ENCODE data around the gene GPC5. TPM values are rescaled to one million over a fixed set of nuclear protein-coding genes. Genes with fewer than 3 reads are reported as not detected.

The GPC5 gene
- total RNA-seq, 1 donor from 2014 or later: 10.2 TPM

DNA sequence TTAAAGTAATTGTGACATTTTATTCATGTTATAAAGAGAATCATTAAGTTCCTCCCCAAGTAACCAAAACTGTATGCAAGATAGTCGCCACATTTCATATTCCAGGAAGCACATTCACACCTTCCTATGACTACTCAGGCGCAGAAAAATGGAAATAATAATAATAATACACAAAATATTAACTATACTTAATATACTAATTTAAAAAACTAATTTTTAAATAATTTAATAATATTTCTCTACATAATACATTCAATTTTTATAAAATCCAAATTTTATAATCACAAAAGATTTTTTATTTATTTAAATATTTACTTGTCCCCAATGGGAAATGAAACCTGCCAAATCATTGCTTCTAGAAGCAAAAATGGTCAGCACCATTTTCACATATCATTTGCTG, 1030.8 kb downstream of the GPC5 start:
- H3K4me1 Mint-ChIP-seq (ENCODE audit: low read depth, unreplicated experiment): no peaks in the 10 kb centered on the region
- H3K9me3 Mint-ChIP-seq (ENCODE audit: unreplicated experiment): no peaks in the 10 kb centered on the region
- H3K27me3 Mint-ChIP-seq (ENCODE audit: unreplicated experiment): no peaks in the 10 kb centered on the region
- TF ChIP-seq, protein P1, sequence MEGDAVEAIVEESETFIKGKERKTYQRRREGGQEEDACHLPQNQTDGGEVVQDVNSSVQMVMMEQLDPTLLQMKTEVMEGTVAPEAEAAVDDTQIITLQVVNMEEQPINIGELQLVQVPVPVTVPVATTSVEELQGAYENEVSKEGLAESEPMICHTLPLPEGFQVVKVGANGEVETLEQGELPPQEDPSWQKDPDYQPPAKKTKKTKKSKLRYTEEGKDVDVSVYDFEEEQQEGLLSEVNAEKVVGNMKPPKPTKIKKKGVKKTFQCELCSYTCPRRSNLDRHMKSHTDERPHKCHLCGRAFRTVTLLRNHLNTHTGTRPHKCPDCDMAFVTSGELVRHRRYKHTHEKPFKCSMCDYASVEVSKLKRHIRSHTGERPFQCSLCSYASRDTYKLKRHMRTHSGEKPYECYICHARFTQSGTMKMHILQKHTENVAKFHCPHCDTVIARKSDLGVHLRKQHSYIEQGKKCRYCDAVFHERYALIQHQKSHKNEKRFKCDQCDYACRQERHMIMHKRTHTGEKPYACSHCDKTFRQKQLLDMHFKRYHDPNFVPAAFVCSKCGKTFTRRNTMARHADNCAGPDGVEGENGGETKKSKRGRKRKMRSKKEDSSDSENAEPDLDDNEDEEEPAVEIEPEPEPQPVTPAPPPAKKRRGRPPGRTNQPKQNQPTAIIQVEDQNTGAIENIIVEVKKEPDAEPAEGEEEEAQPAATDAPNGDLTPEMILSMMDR (IDR thresholded peaks at IDR 0.05; ENCODE audit: partially characterized antibody, unreplicated experiment): no peak
- DNase-seq: no peak
- H3K4me3 Mint-ChIP-seq (ENCODE audit: unreplicated experiment): no peak overlapping the region
- H3K27ac Mint-ChIP-seq (ENCODE audit: unreplicated experiment): no peak overlapping the region
- H3K36me3 Mint-ChIP-seq (ENCODE audit: unreplicated experiment): no peaks in the 10 kb centered on the region

DNA sequence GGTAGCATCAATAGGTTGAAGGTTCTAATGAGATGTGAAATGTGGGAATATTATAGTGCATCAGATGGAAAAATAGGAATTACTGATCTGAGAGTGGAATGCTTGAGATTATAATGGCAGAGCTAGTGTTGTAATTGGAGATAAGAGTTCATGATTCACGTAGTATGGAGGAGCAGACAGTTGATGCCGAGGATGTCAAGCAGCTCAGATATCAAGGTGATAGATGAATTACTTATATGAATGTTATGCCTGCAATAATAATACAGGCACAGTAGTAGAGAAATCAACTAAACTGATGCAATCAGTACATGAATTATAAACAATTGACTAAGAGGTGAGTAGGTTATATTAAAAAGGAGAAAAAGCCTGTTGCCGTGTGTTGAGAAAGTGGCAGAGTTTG, 1035.0 kb downstream of the GPC5 start:
- no peak for DNase-seq
- H3K4me1 Mint-ChIP-seq (ENCODE audit: low read depth, unreplicated experiment): no peaks in the 10 kb centered on the region
- TF ChIP-seq, protein P1 (IDR thresholded peaks at IDR 0.05; ENCODE audit: partially characterized antibody, unreplicated experiment): no peak
- no peaks in the 10 kb centered on the region for H3K27me3 Mint-ChIP-seq (ENCODE audit: unreplicated experiment)
- no peak overlapping the region for H3K4me3 Mint-ChIP-seq (ENCODE audit: unreplicated experiment)
- no peak overlapping the region for H3K27ac Mint-ChIP-seq (ENCODE audit: unreplicated experiment)
- no peaks in the 10 kb centered on the region for H3K9me3 Mint-ChIP-seq (ENCODE audit: unreplicated experiment)
- no peaks in the 10 kb centered on the region for H3K36me3 Mint-ChIP-seq (ENCODE audit: unreplicated experiment)

GRCh38 chr13:92433963-92434362, 1035.5 kb downstream of the GPC5 start:
- no peaks in the 10 kb centered on the region for H3K9me3 Mint-ChIP-seq (ENCODE audit: unreplicated experiment)
- no peak for DNase-seq
- no peak overlapping the region for H3K27ac Mint-ChIP-seq (ENCODE audit: unreplicated experiment)

GRCh38 chr13:92436924-92437323, 1038.5 kb downstream of the GPC5 start:
- H3K27me3 Mint-ChIP-seq (ENCODE audit: unreplicated experiment): no peaks in the 10 kb centered on the region
- no peaks in the 10 kb centered on the region for H3K4me1 Mint-ChIP-seq (ENCODE audit: low read depth, unreplicated experiment)
- H3K27ac Mint-ChIP-seq (ENCODE audit: unreplicated experiment): no peak overlapping the region
- DNase-seq: no peak
- H3K9me3 Mint-ChIP-seq (ENCODE audit: unreplicated experiment): no peaks in the 10 kb centered on the region
- no peaks in the 10 kb centered on the region for H3K36me3 Mint-ChIP-seq (ENCODE audit: unreplicated experiment)
- TF ChIP-seq, protein P1 (IDR thresholded peaks at IDR 0.05; ENCODE audit: partially characterized antibody, unreplicated experiment): no peak
- no peak overlapping the region for H3K4me3 Mint-ChIP-seq (ENCODE audit: unreplicated experiment)

More at GRCh38 chr13:92433963-92434362, 1035.5 kb downstream of the GPC5 start:
- Mint-ChIP-seq H3K27me3 (ENCODE audit: unreplicated experiment) (no peaks in the 10 kb centered on the region), H3K4me3 (ENCODE audit: unreplicated experiment) (no peak overlapping the region), H3K4me1 (ENCODE audit: low read depth, unreplicated experiment) (no peaks in the 10 kb centered on the region), H3K36me3 (ENCODE audit: unreplicated experiment) (no peaks in the 10 kb centered on the region)
- TF ChIP-seq, protein P1 (IDR thresholded peaks at IDR 0.05; ENCODE audit: partially characterized antibody, unreplicated experiment): no peak

- TF ChIP-seq, protein P1 (IDR thresholded peaks at IDR 0.05; ENCODE audit: partially characterized antibody, unreplicated experiment): no peak
- no peak for DNase-seq
These were observed 1045.8 kb downstream of the GPC5 start for GRCh38 chr13:92444244-92444643.

More at GRCh38 chr13:92444244-92444643, 1045.8 kb downstream of the GPC5 start:
- no peaks in the 10 kb centered on the region for H3K9me3 Mint-ChIP-seq (ENCODE audit: unreplicated experiment)
- no peak overlapping the region for H3K4me3 Mint-ChIP-seq (ENCODE audit: unreplicated experiment)
- H3K4me1 Mint-ChIP-seq (ENCODE audit: low read depth, unreplicated experiment): no peaks in the 10 kb centered on the region
- no peaks in the 10 kb centered on the region for H3K27me3 Mint-ChIP-seq (ENCODE audit: unreplicated experiment)
- H3K27ac Mint-ChIP-seq (ENCODE audit: unreplicated experiment): no peak overlapping the region
- no peaks in the 10 kb centered on the region for H3K36me3 Mint-ChIP-seq (ENCODE audit: unreplicated experiment)

All from glutamatergic neuron (in vitro differentiated cells).